ENCODE data around the gene SEMA4D. TPM values are rescaled to one million over a fixed set of nuclear protein-coding genes. Genes with fewer than 3 reads are reported as not detected.

The SEMA4D gene
- total and polyA plus RNA-seq, 12 donors = 3.5 to 57.0 (median 26.7) TPM

- Histone ChIP-seq H3K4me1 (replicated peaks in 1 of 2) (peaks cover 0 to 11% of the 10 kb centered on the region in 2 donors), H3K9me3 (replicated peaks in 1 of 3) (no peaks in the 10 kb centered on the region), H3K36me3 (replicated peaks in 1 of 2) (no peaks in the 10 kb centered on the region), H3K27me3 (no peaks in the 10 kb centered on the region), H3K4me3 (no peak overlapping the region), H3K27ac (no peak overlapping the region)
- no peak for DNase-seq
- WGBS, 4 donors = 92 to 98% (median 95%) methylated on average over 8 of the region's 8 CpGs
- TF ChIP-seq, protein P1, sequence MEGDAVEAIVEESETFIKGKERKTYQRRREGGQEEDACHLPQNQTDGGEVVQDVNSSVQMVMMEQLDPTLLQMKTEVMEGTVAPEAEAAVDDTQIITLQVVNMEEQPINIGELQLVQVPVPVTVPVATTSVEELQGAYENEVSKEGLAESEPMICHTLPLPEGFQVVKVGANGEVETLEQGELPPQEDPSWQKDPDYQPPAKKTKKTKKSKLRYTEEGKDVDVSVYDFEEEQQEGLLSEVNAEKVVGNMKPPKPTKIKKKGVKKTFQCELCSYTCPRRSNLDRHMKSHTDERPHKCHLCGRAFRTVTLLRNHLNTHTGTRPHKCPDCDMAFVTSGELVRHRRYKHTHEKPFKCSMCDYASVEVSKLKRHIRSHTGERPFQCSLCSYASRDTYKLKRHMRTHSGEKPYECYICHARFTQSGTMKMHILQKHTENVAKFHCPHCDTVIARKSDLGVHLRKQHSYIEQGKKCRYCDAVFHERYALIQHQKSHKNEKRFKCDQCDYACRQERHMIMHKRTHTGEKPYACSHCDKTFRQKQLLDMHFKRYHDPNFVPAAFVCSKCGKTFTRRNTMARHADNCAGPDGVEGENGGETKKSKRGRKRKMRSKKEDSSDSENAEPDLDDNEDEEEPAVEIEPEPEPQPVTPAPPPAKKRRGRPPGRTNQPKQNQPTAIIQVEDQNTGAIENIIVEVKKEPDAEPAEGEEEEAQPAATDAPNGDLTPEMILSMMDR (IDR thresholded peaks at IDR 0.05) = no peak
- no peak for TF ChIP-seq POLR2A (IDR thresholded peaks at IDR 0.05)
- intact Hi-C loops (cut with DNase I) = no loop called here
These were observed 51.0 kb downstream of the SEMA4D start for GRCh38 chr9:89446961-89447310.

DNA sequence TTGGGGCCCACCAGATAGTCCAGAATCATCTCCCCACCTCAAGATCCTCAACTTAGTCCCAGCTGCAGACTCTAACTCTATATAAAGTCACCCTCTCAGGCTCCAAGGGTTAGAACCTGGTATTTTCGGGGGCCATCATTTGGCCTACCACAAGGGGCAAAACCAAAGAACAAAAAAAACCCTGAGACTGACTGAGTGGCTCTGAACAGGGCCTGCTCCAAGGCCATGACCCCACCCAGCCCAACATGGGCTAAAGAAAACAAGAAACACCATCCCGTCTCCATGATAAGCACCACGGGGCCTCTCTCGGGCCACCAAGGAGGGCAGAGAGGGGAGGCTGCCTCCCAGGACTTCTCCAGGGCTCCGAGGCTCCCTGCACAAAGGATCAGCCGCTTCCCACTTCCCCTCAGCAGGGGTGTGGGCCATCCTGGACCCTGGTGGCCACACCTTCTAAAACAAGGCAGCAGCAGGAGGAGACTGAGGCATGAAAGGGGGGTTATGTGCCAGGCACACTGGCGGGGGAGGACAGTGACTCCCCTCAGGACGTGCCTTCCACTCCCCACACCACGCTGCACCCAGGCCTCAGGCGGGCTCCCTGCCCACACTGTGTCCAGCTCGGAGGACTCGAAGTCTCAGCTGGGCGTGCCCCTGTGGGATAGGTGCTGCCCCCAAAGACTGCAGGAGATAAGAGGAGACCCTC, 51.5 kb downstream of the SEMA4D start:
- H3K4me1 ChIP-seq (replicated peaks in 1 of 2) = peaks cover 0 to 16% of the 10 kb centered on the region in 2 donors
- H3K27ac ChIP-seq = no peak overlapping the region
- H3K36me3 ChIP-seq (replicated peaks in 1 of 2) = no peaks in the 10 kb centered on the region
- no peak for TF ChIP-seq POLR2A (IDR thresholded peaks at IDR 0.05)
- TF ChIP-seq, protein P1 (IDR thresholded peaks at IDR 0.05) = no peak
- no peaks in the 10 kb centered on the region for H3K27me3 ChIP-seq
- no peak overlapping the region for H3K4me3 ChIP-seq
- DNase-seq = no peak
- intact Hi-C loops (cut with DNase I) = no loop called here
- 87 to 96% (median 91%) methylated on average over 9 to 13 of the region's 13 CpGs for WGBS, 4 donors
- H3K9me3 ChIP-seq (replicated peaks in 1 of 3) = no peaks in the 10 kb centered on the region

GRCh38 chr9:89445801-89446251, 52.1 kb downstream of the SEMA4D start:
- Histone ChIP-seq H3K36me3 (replicated peaks in 1 of 2) (no peaks in the 10 kb centered on the region), H3K9me3 (replicated peaks in 1 of 3) (no peaks in the 10 kb centered on the region), H3K4me1 (replicated peaks in 1 of 2) (peaks cover 0 to 17% of the 10 kb centered on the region in 2 donors), H3K27ac (no peak overlapping the region), H3K4me3 (no peak overlapping the region), H3K27me3 (no peaks in the 10 kb centered on the region)
- 93 to 95% (median 94%) methylated on average over 7 to 8 of the region's 8 CpGs for WGBS, 4 donors
- intact Hi-C loops (cut with DNase I) = no loop called here
- no peak for DNase-seq
- TF ChIP-seq, protein P1 (IDR thresholded peaks at IDR 0.05) = no peak
- no peak for TF ChIP-seq POLR2A (IDR thresholded peaks at IDR 0.05)

GRCh38 chr9:89444925-89445765, 52.8 kb downstream of the SEMA4D start:
- Histone ChIP-seq H3K27me3 (no peaks in the 10 kb centered on the region), H3K9me3 (replicated peaks in 1 of 3) (no peaks in the 10 kb centered on the region), H3K4me1 (replicated peaks in 1 of 2) (peaks cover 0 to 17% of the 10 kb centered on the region in 2 donors), H3K4me3 (no peak overlapping the region), H3K36me3 (replicated peaks in 1 of 2) (no peaks in the 10 kb centered on the region), H3K27ac (no peak overlapping the region)
- TF ChIP-seq POLR2A (IDR thresholded peaks at IDR 0.05) = no peak
- TF ChIP-seq, protein P1 (IDR thresholded peaks at IDR 0.05) = no peak
- DNase-seq = no peak
- intact Hi-C loops (cut with DNase I) = no loop called here
- 75 to 87% (median 79%) methylated on average over 16 of the region's 16 CpGs for WGBS, 4 donors

Data from adrenal gland (tissue), 12 donors.